Astrocyte (in vitro differentiated cells and primary cell): ENCODE data around the gene RIPOR3.

Experiments
- CTCF ChIP-seq: IDR thresholded peaks from 2 replicates; pipeline ENCODE4 v1.5.1; 2011; ENCODE audit warnings: low read depth, mild to moderate bottlenecking, inconsistent platforms, low read length, moderate library complexity; ENCODE audit not compliant: insufficient read depth
- EZH2 ChIP-seq: IDR thresholded peaks from 2 replicates; pipeline ENCODE4 v1.6.1; 2012; ENCODE audit warnings: mild to moderate bottlenecking, low read length, inconsistent platforms; ENCODE audit not compliant: insufficient read depth

- TF ChIP-seq CTCF (no peak), EZH2 (no peak)
These were observed 122.8 kb downstream of the RIPOR3 start for GRCh38 chr20:50568549-50568942.
